Astrocyte (in vitro differentiated cells and primary cell): ENCODE results near the gene RTN4RL2. TPM values are rescaled to one million over a fixed set of nuclear protein-coding genes. Genes with fewer than 3 reads are reported as not detected.
A peak's percentile ranks its signal among the peaks of the same experiment; 100 is the strongest.

ENCODE experiments used
- DNase-seq: peaks from one replicate; pipeline ENCODE4 v3.0.0-alpha.2; 2010; ENCODE audit warnings: low read depth
- FAIRE-seq: peaks from 2 replicates; lab custom pipeline; 2011; peaks lifted over from hg19 to GRCh38; lab: Jason Lieb, UNC
- H2AFZ ChIP-seq: 2 replicates; pipeline ENCODE4 v1.6.0; 2012; ENCODE audit warnings: low read depth, low read length, inconsistent platforms
- H3K27ac ChIP-seq: 2 replicates; pipeline ENCODE4 v1.5.1; 2011; ENCODE audit warnings: low read depth, low read length, inconsistent platforms
- H3K27me3 ChIP-seq: 2 replicates; pipeline ENCODE4 v1.6.0; 2011; ENCODE audit warnings: low read length, inconsistent platforms; ENCODE audit not compliant: insufficient read depth
- H3K36me3 ChIP-seq: 2 replicates; pipeline ENCODE4 v1.5.1; 2011; ENCODE audit warnings: low read length, inconsistent platforms; ENCODE audit not compliant: insufficient read depth
- H3K4me1 ChIP-seq: 2 replicates; pipeline ENCODE4 v1.5.1; 2011; ENCODE audit warnings: low read length, inconsistent platforms; ENCODE audit not compliant: insufficient read depth
- H3K4me2 ChIP-seq: 2 replicates; pipeline ENCODE4 v1.6.0; 2012; ENCODE audit warnings: low read length, inconsistent platforms
- H3K4me3 ChIP-seq: 2 replicates; pipeline ENCODE4 v1.5.1; 2011; ENCODE audit warnings: low read depth, mild to moderate bottlenecking, low read length, inconsistent platforms; ENCODE audit not compliant: insufficient read depth
- H3K79me2 ChIP-seq: 2 replicates; pipeline ENCODE4 v1.6.0; 2012; ENCODE audit warnings: mild to moderate bottlenecking, low read length, inconsistent platforms; ENCODE audit not compliant: insufficient read depth
- H3K9ac ChIP-seq: 2 replicates; pipeline ENCODE4 v1.6.0; 2012; ENCODE audit warnings: mild to moderate bottlenecking, low read length, inconsistent platforms
- H3K9me3 ChIP-seq: 2 replicates; pipeline ENCODE4 v1.5.1; 2012; ENCODE audit warnings: low read depth, mild to moderate bottlenecking, low read length, inconsistent platforms; ENCODE audit not compliant: insufficient read depth
- H4K20me1 ChIP-seq: 2 replicates; pipeline ENCODE4 v1.6.0; 2012; ENCODE audit warnings: low read length, inconsistent platforms; ENCODE audit not compliant: insufficient read depth
- H3K27ac Mint-ChIP-seq: one replicate; pipeline ENCODE4 v1.8.0; 2021; ENCODE audit warnings: mild to moderate bottlenecking, mixed read lengths; ENCODE audit not compliant: unreplicated experiment
- H3K27me3 Mint-ChIP-seq: one replicate; pipeline ENCODE4 v1.8.0; 2021; ENCODE audit warnings: low read depth, mixed read lengths; ENCODE audit not compliant: unreplicated experiment
- H3K36me3 Mint-ChIP-seq: one replicate; pipeline ENCODE4 v1.8.0; 2021; ENCODE audit warnings: low read depth, mixed read lengths; ENCODE audit not compliant: unreplicated experiment
- H3K4me1 Mint-ChIP-seq: one replicate; pipeline ENCODE4 v1.8.0; 2021; ENCODE audit warnings: low read depth, mixed read lengths; ENCODE audit not compliant: unreplicated experiment
- H3K4me3 Mint-ChIP-seq: one replicate; pipeline ENCODE4 v1.8.0; 2021; ENCODE audit warnings: mild to moderate bottlenecking, moderate library complexity, mixed read lengths; ENCODE audit not compliant: unreplicated experiment
- H3K9me3 Mint-ChIP-seq: one replicate; pipeline ENCODE4 v1.8.0; 2021; ENCODE audit warnings: mild to moderate bottlenecking, mixed read lengths; ENCODE audit not compliant: unreplicated experiment
- CTCF ChIP-seq: IDR thresholded peaks from 2 replicates; pipeline ENCODE4 v1.5.1; 2011; ENCODE audit warnings: low read depth, mild to moderate bottlenecking, inconsistent platforms, low read length, moderate library complexity; ENCODE audit not compliant: insufficient read depth
- EZH2 ChIP-seq: IDR thresholded peaks from 2 replicates; pipeline ENCODE4 v1.6.1; 2012; ENCODE audit warnings: mild to moderate bottlenecking, low read length, inconsistent platforms; ENCODE audit not compliant: insufficient read depth
- total RNA-seq: library from RNA; stranded (reverse); gene quantifications from 2 replicates; pipeline ENCODE4 v1.2.1, GENCODE V29; 2021

Gene RTN4RL2
- total RNA-seq, 1 donor from 2014 or later = 0.50 TPM

GRCh38 chr11:57513452-57513795, 53.1 kb downstream of the RTN4RL2 start:
- H3K27me3 Mint-ChIP-seq = peaks cover 25% of the 10 kb centered on the region

DNA sequence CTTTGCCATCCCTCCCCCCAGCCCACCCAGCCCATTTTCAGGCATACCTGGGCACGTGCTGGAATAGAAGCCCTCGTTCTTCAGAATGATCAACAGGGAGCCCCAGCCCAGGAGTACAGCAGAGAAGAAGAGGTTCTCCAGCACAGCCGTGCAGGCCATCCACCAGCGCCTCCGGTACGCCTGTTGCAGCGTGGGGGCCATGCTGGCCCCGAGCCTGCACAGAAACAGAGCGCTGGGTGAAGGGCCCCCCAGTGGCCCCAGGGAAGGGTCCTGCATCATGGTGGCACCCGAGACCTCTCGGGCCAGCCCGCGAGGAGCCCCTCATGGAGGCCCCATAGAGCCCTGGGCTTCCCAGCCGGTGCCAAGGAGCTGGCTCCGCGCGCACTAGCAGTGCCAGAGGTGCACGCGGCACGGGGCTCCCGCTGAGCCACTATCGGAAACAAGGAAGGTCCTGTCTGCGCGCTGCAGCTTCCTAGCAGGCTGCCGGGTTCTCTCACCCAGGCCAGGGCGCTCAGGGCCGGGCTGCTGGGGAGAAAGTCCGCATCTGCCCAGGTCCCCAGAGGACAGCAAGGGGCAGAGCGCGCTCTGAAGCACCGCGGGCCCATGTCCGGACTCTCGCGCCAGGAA, 53.7 kb downstream of the RTN4RL2 start:
- no peaks in the 10 kb centered on the region for H3K4me1 Mint-ChIP-seq
- H3K4me1 ChIP-seq = peaks cover 11% of the 10 kb centered on the region
- TF ChIP-seq CTCF (no peak), EZH2 (no peak)
- H3K36me3 ChIP-seq = no peaks in the 10 kb centered on the region
- peaks cover 7% of the 10 kb centered on the region for H4K20me1 ChIP-seq
- no peaks in the 10 kb centered on the region for H3K9me3 ChIP-seq
- no peak overlapping the region for H3K27ac Mint-ChIP-seq
- no peaks in the 10 kb centered on the region for H3K36me3 Mint-ChIP-seq
- peak overlapping the region; percentile 92 for H3K4me2 ChIP-seq
- no peak overlapping the region for H3K27ac ChIP-seq
- H3K4me3 Mint-ChIP-seq = peak overlapping the region; percentile 89
- no peaks in the 10 kb centered on the region for H3K79me2 ChIP-seq
- peaks cover 27% of the 10 kb centered on the region for H3K27me3 Mint-ChIP-seq
- H3K27me3 ChIP-seq = no peaks in the 10 kb centered on the region
- DNase-seq (peak; percentile 24), FAIRE-seq (no peak)
- H3K4me3 ChIP-seq = peak overlapping the region; percentile 73
- H3K9me3 Mint-ChIP-seq = no peaks in the 10 kb centered on the region
- peak overlapping the region; percentile 76 for H3K9ac ChIP-seq
- H2AFZ ChIP-seq = peak overlapping the region; percentile 85

More at GRCh38 chr11:57513452-57513795, 53.1 kb downstream of the RTN4RL2 start:
- H3K9ac ChIP-seq = no peak overlapping the region
- FAIRE-seq (no peak), DNase-seq (no peak)
- peaks cover 7% of the 10 kb centered on the region for H4K20me1 ChIP-seq
- no peaks in the 10 kb centered on the region for H3K36me3 ChIP-seq
- H3K27me3 ChIP-seq = no peaks in the 10 kb centered on the region
- H2AFZ ChIP-seq = no peak overlapping the region
- H3K4me3 ChIP-seq = no peak overlapping the region
- Mint-ChIP-seq H3K36me3 (no peaks in the 10 kb centered on the region), H3K4me1 (no peaks in the 10 kb centered on the region), H3K9me3 (no peaks in the 10 kb centered on the region), H3K27ac (no peak overlapping the region), H3K4me3 (peak overlapping the region; percentile 25)
- TF ChIP-seq CTCF = no peak
- H3K79me2 ChIP-seq = no peaks in the 10 kb centered on the region
- no peak overlapping the region for H3K4me2 ChIP-seq
- H3K27ac ChIP-seq = no peak overlapping the region
- H3K9me3 ChIP-seq = no peaks in the 10 kb centered on the region
- H3K4me1 ChIP-seq = peaks cover 11% of the 10 kb centered on the region

DNA sequence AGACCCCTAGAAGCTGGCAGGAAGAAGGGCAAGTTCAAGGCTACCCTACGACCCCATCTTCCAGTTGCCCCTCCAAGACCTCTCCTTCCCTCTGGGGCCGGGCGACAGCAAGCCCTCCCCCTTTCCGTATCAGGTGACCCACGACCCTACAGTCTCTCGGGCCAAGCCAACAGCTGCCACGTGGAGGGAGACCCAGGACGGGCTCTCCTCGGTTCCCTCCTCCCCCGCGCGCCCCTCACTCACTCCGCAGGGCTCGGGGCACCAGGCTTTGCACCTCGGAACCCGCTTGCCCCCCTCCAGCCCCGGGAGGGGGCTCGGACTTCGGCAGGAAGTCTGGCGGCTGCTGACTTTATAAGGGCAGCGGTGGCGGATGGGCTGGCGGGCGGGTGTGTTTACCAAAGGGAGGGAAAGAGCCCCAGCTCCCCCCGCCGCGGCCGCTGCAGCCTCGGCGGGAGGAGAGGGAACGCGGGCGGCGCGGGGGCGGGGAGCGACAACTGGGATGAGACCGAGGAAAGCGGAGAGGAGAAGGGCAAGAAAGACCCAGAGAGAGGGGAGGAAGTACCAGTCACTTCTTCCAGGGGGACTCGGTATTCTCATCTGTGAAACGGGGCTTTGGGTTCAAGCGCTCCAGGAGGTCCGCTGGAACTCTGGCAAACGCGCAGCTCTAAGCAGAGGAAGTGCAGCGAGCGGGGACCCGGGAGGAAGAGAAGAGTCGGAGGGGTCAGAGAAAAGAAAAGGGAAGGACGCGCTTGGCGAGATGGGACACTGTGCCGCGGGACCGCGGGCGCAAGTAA, 54.4 kb downstream of the RTN4RL2 start:
- no peaks in the 10 kb centered on the region for H3K27me3 ChIP-seq
- no peak for DNase-seq
- H3K4me2 ChIP-seq = peak overlapping the region; percentile 92
- no peaks in the 10 kb centered on the region for H3K9me3 ChIP-seq
- H3K4me3 ChIP-seq = peak overlapping the region; percentile 73
- Mint-ChIP-seq H3K4me3 (peak overlapping the region; percentile 89), H3K27ac (no peak overlapping the region), H3K27me3 (peaks cover 24% of the 10 kb centered on the region), H3K4me1 (no peaks in the 10 kb centered on the region), H3K36me3 (no peaks in the 10 kb centered on the region), H3K9me3 (no peaks in the 10 kb centered on the region)
- peaks cover 7% of the 10 kb centered on the region for H4K20me1 ChIP-seq
- no peaks in the 10 kb centered on the region for H3K79me2 ChIP-seq
- H3K36me3 ChIP-seq = no peaks in the 10 kb centered on the region
- H3K27ac ChIP-seq = no peak overlapping the region
- FAIRE-seq = no peak
- peaks cover 11% of the 10 kb centered on the region for H3K4me1 ChIP-seq
- H3K9ac ChIP-seq = peak overlapping the region; percentile 76
- TF ChIP-seq CTCF (no peak), EZH2 (no peak)
- H2AFZ ChIP-seq = peak overlapping the region; percentile 85
